Stimulated activated CD4-positive, alpha-beta T cell treated with anti-CD3 and anti-CD28 coated beads, Interleukin-1b, Interleukin-23, amount 100 ng/mL, for 1 hour (primary cell): Measurements from ENCODE around the gene SGSM2.

Experiments
- DNase-seq, 2 donors: peaks; one replicate each; pipeline ENCODE4 v3.0.0-alpha.2; 2020; ENCODE audit warnings: low read depth in 2 of 2

The SGSM2 gene

DNA sequence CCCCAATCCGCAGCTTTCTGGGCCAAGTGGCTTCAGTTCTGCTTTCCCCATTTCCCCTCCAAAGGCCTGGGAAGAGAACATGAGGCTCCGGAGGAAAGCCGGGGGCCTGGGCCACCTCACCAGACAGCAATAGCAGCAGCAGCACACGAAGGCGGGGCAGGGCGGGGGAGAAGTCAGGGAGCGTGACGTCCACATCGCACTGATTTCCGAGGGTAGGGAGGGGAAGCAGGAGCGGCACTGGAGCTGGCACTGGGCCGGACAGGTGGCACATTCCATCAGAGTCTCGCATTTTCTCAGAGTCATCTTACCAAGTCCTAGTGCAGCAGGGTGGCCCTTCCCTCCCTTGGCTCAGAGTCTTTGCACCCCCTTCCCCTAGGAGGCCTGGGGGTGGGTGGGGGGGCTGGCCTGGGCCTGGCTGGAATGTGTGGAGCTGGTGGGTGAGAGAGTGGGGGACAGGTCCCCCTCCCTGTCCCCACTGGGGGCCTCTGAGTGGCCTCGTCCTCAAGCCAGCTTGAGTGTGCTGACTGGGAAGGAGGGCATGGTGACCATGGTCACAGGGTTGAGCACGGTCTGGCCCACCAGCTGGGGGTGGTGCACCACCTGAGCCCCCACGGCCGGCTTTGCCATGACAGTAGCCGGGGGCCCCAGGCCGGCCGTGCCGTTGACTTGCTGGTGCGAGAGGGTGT is 49.2 kb downstream of the SGSM2 start:
- DNase-seq: no peak

DNA sequence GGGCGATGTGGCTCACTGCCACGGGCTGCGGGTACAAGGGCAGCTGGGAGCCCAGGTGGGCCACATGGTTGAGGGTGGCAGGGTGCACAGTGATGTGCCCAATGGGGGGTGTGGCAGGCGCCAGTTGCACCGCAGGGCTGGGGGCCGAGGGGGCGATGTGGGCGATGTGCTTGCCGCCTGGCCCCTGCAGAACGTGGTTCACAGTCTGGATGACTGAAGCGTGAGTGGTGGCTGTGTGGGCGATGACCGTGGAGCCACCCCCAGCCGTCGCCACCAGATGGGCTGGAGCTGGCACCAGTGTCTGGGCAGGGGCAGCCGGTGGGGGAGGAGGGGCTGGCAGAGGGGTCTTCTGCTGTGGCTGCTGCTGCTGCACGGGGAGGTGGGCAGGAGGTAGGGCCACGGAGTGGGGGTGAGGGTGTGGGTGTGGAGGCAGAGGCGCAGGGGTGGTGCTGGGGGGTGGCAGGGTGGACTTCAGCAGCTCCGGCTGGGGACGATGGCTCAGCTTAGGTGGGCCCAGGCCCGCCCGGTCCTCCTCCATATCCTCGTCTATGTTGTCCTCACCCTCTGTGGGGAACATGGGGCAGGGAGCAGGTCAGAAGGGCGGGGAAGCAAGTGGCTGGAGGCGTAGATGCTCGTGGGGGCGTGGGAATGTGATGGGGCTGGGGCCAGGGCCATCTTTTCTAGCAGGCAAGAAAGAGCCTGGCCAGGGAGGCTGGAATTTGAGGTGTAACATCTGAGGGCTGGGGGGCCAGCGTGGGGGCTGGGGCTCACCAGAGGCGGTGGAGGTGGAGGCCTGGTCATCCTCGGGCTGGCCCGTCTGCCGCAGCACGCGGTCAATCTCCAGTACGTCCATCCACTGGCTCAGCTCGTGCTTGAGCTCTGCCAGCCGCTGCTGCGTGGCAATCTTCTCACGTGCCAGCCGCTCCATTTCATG is 50.1 kb downstream of the SGSM2 start:
- DNase-seq: no peak

DNA sequence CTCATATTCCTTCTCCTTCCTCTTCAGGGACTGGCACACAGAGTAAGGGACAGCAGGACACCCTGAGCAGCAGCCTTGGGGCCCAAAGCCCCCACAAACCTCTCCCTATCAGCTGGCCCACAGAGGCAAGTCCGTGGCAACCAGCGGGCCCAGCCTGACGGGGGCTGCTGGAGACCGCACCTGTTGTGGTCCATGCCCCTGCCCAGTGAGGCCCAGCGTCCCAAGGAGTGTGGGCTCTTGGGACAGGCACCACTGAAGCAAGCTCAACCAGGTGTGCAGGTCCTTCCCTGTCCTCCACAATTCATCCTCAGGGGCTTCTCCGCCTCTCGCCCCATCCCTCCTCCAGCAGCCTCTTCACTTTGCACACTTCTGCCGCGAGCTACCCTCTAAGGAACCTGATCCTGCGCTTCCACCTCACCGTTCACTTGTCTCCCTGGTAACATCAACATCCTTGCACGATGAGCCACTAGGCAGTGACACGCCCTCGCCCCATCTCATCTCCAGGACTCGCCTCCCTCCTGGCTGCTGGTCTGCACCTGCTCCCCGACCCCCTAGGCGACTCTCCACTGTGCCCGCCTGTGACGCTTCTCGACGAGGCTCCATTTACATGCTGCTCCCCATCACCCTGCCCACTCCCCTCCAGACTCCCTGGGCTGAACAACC is 50.9 kb downstream of the SGSM2 start:
- no peak for DNase-seq

DNA sequence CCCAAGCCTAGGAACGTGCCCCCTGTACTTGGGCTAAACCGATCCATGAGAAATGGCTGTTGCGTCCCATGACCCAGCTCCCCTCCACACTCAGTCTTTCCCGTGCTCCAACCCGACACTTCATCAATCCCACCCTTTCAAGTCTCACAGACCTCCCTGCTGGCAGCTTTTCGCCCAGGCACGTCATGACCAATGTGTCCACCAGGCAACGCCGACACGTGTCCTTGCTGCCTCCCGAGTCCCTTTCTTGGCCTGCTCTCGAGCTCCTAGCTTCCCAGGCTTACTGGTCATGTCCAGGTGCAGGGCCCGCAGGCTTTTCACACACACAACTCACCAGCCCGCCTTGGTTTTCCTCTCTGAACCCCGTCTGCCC is 51.4 kb downstream of the SGSM2 start:
- no peak for DNase-seq

DNA sequence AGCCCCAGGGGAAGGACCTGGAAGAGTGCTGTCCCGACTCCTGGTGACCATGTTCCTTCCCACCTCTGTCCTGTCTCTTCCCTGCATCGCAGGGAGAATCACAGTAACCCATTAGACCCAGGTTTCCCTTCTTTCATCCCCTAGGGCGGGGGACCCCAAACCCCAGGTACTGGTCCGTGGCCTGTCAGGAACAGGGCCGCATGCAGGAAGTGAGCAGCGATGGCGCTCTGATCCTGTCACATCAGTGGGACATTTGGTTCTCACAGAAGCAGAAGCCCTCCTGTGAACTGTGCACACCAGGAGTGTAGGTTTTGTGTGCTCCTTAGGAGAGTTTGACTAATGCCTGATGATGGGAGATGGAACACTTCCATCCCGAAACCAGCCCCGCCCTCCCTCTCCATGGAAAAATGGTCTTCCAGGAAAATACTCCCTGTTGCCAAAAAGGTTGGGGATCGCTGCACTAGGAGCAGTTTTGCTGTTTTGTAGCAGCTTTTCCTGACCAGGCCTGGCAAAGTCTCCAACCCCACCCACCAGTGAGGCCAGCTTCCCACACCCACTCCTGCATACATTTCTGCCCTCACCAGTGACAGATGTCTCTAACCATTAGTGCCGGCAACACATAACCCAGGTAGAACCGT is 53.0 kb downstream of the SGSM2 start:
- DNase-seq: no peak

DNA sequence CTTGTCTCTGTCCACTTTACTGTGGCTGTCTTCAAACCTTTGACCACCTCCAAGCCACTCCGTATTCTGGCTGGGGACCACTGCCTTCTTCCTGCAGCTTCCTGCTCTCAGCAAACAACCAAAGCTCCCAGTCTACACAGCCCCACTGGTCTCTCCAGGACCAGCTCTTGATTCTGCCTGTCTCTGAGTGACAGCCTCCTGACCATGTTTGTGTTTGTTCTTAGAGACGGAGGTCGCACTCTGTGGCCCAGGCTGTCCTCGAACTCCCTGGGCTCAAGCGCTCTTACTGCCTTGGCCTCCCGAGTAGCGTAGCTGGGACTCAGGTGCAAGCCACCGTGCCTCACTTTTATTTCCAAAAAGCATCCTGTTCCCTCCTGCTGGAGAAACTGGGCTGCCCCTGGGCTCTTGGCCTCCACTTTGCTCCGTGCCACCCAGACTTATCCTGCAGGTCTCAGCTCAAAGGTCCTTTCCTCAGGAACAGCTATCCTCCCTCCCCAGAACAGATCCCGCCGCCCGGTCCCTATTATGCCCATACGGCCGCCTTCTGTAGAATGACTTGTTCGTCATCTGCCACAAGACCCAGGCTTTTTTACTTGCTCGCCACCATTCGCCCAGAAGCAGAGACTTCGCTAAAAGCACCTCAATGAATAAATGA is 54.4 kb downstream of the SGSM2 start:
- no peak for DNase-seq

DNA sequence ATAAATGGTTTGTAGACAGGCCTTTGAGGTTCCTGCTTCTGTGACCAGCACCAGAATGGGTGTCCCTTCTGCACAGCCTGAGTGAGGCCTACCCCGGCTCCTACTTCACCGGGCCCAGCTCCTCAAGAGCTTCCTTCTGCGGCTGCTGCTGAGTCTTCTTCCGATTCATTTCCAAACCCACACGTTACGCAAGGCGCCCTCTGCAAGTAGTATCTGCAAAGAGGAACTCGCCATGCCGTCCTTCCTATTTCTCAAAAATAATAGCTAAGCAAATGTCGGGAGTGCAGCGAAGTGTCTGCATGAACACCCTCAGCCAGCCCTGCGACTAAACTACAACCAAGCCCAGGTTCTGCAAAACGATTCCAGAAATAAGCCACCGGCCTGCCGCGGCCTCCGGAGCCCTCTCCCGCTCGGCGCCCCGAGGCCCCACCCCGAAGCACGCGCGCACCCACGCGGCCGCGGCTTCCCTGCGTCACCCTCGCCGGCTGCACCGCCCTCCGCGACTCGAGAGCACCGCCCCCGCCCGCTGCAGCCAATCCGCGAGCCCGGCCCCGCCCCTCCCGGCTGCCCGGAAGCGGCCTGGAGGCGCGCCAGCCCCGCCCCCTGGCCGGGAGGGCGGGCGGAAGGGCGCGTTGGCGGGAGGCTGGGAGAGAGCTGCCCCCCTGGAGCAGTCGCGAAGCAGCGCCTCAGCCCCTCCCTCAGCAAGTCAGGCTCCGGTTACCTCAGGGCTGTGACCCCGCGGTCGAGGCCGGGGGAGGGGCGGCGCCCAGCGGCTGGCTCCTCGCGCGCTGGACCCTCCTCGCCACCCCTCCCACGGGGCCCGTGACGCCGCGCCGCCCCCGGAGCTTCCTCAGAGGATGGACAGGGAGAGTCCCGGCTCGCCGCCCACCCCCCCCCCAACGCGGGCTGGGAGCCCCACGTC is 55.2 kb downstream of the SGSM2 start:
- peak; percentile 96 to 97 for DNase-seq

DNA sequence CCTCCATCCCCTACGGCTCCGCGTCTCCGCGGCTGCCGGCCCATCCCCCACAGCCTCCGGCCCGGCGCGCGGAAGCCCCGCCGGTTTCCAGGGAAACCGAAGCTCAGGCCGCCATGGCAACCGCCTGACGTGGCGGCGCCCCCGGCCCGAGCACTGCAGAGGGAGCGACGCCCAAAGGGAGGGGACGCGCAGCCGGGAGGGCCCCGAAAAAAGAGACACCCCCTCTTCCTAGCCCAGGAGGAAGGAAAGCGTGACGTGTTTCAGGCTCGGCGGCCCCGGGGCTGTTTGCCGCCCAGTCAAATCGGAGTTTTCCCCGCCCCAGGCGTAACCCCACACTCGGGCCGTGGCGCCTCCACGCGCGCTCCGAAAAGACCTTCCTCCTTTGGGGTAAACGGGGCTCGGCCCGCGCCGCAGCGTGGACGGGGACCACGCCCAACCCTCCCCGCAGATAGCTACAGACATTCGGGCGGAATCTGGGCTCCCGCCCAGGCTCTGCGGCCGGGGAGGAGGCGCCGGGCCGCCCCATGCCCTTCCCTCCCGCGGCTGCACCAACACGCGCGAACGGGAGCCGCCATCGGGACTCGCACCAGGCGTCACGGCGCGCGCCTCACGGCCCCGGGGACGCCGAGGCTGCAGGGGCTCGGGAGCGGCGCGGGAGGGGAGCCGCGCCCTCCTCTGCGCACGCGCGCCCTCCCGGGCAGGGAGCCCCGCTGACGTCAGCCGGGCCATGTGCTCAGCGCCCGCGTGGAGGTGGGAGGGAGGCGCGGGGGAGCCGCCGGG is 56.1 kb downstream of the SGSM2 start:
- DNase-seq: peak; percentile 86

DNA sequence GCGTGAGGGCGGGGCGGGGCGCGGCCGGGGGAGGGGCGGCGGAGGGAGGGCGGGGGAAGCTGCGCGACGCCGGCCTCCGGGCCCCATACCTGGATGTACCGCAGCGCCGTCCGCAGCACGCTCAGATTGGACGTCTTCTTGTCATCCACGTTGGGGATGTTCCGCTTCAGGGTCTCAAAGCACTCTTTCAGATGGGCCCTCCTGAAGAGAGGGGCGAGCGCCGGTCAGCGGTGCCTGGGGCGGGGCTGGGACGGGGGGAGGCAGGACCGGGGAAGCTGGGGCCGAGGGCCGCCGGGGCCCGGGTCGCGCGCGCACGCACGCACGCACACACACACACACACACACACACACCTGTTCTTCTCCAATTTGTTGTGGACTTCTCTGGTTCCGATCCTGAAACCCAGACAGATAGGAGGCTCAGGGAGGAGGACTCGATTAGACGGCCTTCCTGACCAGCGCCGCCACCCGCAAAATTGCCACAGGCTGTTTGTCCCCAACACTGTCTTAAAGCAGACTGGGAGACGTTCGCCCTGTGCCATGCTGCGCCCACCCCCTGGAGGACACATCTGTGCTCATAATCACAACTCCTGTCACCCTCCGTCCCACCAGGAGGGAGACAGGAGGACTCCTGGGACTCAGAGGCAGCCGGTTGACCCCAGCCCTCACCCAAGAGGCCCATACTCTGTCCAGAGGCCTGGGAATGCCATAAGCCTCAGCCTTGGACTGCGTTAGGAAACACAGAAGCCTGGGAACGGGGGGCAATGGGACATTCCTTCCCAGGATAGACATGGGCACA is 56.9 kb downstream of the SGSM2 start:
- DNase-seq: no peak

DNA sequence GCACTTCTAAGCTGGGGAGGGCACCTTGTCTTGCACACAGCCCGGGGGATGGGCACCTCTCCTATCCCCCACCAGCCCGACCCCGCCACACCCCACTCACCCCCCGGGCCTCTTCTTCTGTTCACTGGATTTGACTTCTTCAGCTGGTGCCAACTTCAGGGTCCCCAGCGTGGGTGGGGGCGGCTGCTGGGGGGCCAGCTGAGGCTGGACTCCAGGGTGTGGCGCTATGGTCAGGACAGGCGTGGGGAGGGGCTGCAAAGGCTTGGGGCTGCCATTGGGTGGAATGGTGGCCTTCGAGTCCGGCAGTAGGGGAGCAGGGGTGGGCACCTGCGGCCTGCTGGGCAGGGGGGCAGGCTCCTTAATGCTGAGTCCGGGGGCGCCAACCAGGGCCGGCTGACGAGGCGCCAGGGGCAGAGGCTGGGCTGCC is 57.5 kb downstream of the SGSM2 start:
- no peak for DNase-seq

DNA sequence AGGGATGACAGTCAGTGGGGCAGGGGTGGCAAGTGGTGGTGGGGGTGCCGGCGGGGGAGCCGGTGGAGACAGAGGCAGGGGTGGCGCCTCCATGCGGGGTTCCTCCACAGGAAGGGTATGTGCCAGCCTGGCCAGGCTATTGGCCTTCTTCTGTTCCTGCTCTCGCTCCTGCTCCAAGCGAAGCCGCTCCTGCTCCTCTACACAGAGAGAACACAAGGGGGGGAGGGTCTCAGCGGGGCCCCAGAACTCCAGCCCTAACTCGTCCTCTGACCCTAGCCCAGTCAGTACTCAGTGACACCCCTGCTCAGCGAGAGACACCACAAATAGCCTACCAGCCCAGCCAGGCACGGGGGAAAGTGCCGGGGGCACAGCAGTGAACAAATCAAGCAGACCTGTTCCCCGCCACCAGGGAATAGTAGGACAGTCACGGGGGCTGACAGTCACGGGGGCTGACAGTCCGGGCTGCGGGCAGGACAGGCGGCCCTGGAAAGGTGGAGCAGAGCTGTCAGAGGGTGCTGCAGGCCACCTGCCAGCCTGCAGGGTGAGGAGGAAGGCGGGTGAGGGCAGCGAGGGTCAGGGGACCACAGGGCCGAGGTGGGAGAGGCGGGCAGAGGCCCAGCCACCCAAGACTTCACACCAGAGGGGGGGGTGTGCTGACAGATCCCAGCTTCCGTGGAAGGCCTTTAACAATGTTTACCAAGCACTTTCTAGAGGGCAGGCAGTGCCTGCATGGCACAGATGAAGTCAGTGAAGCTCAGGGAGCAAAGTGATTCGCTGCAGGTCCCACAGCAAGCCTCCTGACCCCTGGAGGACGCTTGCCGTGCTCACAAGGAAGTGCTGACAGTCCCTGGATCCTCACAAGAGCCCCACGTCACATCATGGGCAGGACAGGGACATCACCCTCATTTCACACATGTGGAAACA is 58.2 kb downstream of the SGSM2 start:
- no peak for DNase-seq

DNA sequence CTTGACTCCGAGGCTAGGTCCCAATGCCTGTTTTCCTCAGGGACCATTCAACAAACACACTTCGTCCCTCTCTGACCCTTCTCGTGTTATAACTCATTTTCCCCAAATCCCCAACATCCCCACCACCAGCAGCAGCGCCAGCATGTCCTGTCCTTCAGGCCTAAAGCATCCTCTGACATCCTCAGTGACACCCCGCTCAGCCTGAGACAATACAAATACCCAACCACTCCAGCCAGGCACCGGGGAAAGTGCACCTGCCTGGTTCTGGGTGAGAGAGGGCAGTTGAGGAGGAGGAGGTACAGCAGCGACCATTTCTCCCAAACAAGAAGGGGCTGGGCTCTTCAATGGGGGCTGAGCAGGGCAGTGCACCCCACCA is 58.9 kb downstream of the SGSM2 start:
- DNase-seq: no peak

DNA sequence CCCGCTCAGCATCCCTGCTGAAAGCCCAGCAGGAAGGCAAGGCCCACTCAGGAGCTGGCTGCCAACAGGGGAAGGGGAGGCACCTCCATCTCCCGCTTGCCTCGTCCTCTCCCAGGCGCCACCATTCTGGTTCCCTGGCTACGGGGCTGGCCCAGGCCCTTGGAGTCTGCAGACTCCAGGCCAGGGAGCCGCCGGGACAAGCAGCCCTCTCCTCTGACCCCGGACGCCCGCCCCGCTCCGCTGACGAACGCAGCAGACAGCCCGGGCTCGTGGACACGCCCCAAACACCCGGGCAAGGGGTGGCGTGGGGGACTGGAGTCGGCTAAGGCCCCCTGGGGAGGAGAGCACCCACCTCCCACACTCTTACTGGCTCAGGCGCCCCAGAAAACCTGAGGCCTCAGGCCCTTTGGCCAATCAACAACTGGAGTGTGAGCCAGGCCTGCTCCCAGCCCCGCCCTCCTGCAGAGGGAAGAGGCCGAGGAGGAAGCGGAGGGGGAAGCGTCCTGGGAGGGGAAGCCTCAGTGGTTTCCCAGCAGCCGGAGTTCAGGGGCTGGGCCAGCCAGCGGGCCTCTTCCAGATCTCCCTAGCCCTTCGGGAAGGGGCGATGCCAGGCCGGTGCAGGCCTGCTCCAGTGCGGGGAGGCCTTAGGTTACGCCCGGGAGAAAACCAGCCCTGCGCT is 59.4 kb downstream of the SGSM2 start:
- no peak for DNase-seq

DNA sequence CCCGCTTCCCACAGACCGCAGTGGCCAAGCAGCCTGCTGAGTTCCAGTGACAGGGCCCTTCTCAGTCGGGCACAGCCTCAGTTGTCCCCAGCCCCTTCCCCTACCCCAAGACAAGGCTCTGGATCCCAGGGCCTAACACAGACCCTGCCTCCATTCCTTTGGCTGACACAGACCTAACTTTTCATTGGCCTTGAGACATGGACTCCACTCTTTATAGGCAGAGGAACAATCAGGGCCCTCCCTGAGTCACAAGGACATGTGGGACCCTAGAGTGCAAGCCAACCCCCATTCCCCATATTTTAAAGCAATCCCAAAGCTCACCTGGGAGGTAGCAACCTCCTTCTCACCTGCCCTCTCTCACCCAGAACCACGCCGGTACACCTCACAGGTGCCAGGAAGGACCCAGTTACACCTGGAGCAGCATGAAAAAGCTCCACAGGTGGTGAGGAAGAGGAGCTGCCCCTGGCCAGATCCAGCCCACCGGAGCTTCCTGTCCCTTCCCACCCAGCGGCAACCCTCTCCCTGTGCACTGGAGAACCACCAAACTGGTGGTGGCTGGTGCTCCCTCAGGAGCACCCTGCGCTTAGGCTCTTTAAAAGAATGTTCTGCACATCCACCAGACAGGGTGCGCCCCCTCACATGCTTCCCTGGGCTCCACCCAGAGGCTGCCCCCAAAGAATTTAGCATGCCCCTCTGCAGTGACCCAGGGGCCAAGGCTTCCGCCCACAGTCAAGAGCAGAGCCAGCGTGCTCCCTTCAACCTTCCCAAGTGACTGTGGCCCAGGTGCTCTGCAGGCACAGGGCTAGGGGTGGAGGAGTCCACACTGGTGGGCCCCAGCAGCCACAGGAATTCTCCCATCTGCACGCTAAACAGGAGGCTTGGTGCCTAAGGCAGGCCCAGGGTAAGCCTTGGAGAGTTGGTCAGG is 60.2 kb downstream of the SGSM2 start:
- DNase-seq: no peak

DNA sequence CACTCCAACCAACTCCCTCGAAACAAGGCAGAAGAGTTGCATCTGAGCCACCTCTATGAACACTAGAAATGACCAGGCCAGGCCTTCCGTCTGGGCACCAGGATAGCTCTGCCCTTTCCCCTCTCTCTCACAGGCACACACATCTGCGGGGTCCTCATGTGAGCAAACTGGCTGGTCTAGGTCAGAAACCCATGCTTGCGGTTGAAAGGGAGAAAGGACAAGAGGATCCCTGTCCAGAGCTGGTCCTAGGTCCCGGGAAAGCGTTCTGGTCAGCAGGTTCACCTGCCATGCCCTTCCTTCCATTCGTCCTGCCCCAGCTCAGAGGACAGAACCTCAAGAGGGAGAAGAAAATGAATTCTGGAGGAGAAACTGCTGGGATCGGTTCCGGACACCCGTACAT is 60.9 kb downstream of the SGSM2 start:
- no peak for DNase-seq
